ENCODE results near the gene IGF2BP2.

Gene IGF2BP2

GRCh38 chr3:185764163-185764979, 60.5 kb downstream of the IGF2BP2 start:
- DNase-seq, result no peak

DNA sequence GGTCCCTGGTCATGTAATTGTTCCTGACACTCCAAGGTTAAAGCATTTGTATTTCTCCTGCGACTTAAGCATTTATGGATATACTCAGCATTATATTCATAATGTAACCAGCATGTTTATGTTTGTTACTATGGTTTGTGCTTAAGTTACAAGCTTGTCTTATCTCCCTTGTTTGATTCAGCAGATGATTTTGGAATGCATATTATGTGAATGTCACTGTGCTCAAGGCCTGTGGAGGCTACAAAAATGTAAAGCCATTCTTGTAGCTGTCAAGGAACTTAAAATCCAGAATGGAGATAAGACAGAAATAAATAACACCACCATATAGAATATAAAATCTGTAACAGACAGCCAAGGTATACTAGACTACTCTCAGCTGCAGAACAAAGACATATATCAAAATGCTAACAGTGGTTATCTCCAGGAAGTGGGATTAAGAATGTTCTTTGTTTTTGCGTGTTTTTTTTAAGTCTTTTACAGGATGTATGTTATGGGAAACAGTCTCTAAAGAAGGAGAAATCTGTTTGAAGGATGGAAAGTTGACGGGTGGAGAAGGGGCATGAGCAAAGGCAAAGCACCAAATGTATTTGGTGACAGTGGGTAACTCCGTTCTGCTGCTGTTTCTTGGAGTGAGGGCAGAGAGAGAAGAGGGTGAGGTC, 61.4 kb downstream of the IGF2BP2 start:
- no peak for DNase-seq

GRCh38 chr3:185760550-185760949, 64.3 kb downstream of the IGF2BP2 start:
- DNase-seq, result no peak

DNA sequence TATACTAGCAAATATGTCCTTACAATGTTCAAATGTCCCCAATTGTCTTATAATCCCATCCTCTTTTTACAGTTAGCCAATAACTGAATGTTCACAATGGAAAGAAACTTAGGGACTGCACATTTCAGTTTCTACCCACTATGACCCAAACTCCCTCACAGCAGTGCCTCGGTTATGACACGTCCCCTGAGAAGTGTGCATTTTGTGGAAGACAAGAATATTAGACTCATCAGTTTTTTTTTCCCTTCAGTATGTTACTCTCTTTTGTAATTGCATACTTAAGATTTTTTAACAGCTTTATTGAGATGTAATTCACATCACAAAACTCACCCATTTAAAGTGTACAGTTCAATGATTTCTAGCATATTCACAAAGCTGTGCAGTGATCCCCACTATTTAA, 64.8 kb downstream of the IGF2BP2 start:
- no peak for DNase-seq

GRCh38 chr3:185759512-185759911, 65.3 kb downstream of the IGF2BP2 start:
- no peak for DNase-seq

- no peak for DNase-seq
Measured at GRCh38 chr3:185758912-185759311, 65.9 kb downstream of the IGF2BP2 start.

- DNase-seq, result no peak
Measured at GRCh38 chr3:185757176-185757575, 67.7 kb downstream of the IGF2BP2 start.

DNA sequence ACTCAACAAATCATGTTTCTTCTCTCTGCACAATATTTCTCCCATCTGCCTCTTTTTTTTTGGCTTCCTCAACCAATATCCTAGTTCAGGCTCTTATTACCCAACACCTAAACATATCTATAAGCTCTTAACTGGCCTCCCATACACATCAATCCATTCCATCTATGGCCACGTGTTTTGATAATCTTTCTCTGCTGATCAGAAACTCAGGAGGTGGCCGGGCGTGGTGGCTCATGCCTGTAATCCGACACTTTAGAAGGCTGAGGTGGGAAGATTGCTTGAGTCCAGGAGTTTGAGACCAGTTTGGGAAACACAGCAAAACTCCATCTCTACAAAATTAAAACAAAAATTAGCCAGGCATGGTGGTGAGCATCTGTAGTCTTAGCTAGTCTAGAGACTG, 68.4 kb downstream of the IGF2BP2 start:
- DNase-seq, result no peak

DNA sequence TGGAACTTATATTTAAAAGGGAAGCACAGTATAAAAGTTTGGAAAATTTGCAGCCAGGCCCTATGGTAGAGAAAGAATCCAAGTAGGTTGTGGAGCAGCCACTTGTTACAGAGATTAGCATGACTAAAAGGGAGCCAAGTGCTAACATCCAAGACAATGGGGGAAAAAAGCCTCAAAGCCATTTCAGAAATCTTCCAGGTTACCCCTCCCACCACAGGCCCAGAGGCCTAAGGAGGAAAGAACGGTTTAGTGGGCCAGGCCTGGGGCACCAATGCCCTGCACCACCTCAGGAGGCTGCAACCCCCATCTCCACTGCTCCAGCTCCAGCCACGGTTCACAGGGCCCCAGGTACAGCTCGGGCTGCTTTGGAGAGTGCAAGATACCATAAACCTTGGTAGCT, 69.9 kb downstream of the IGF2BP2 start:
- DNase-seq, result no peak

- DNase-seq, result no peak
Measured at GRCh38 chr3:185753354-185753753, 71.5 kb downstream of the IGF2BP2 start.

DNA sequence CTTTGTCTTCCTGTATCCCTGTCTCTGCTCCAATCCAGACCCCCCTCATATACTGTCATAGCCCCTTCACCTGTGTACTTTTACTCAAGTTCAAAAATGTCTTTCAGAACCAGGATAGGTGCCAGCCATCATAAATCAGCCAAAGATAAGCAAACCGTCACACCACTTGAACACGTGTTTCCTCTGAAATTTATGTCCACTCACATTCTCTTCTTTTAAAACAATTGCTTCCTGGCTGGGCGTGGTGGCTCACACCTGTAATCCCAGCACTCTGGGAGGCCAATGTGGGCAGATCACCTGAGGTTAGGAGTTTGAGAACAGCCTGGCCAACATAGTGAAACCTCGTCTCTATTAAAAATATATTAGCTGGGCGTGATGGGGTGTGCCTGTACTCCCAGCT, 74.1 kb downstream of the IGF2BP2 start:
- no peak for DNase-seq

GRCh38 chr3:185750015-185750414, 74.8 kb downstream of the IGF2BP2 start:
- DNase-seq, result no peak

GRCh38 chr3:185746470-185746869, 78.4 kb downstream of the IGF2BP2 start:
- no peak for DNase-seq

DNA sequence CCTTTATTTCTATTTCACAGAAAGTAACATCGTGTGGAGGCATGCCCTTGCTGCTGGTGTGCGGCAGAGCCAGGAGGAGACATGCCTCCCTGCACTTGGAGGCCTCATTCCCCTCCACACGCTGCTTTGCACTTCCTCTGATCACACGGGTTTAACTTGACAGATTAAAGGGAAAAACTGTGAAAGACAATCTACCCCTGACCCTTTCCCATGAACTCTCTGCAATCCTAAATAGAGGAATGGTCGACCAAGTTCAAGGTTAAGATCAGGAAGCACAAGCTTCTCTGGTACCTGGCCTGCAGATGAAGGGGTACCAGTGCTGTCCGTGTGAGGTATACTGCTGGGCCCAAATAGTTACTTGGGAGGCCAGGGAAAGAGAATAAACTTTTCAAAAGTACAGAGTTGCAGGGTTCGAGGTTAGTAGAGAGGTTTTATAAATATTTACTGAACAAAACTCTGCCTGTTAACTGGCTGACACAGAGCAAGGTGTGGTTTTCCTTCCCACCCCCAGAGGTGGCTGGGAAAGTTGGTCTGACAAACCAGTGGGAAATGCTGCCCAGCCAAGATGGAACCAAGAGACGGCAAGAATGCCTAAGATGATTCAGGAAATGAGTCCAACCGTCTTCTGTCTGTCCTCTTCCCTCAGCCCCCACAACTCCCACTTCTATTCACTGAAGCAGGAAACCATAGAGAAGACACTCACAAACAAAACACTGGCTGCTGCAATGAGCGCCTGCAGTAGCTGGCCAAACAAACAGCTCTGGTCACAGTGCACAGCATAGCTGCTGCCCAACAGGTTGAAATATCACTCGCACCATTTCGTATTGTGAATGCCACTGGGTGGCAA, 79.6 kb downstream of the IGF2BP2 start:
- no peak for DNase-seq

DNA sequence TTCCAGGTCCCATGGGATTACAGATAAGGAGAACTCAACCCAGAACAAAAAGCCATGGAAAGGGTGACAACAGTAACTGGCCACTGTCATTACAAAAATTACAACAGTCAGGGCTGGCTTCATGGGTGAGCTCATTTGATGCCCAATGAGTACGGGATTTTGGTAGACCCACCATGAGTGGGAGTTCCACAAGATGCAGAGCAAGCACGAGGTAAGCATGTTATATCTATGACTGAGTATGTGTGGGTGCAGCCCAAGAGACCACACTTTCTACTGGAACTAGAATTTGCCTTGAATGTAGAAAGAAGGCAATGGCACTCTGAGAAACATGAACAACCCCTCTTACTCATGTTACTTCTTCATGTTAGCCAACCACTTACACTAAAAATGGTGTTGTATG, 83.3 kb downstream of the IGF2BP2 start:
- no peak for DNase-seq

DNA sequence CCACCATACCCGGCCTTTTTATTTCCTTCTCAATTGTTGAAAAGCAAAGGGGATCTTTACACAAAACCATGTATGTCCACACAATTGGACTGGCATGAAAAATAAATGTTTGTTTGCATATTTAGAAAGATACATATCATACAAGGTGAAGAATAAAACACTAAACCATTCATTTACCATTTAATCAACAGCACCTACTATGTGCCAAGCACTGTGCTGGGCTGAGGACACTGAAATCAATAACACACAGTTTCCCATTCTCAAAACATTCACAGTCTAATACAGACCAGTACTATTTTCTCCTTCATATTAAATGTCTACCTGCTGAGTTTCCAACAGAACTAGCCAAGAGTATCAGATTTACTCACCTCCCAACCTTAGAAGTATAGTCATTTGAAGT, 84.7 kb downstream of the IGF2BP2 start:
- no peak for DNase-seq

DNA sequence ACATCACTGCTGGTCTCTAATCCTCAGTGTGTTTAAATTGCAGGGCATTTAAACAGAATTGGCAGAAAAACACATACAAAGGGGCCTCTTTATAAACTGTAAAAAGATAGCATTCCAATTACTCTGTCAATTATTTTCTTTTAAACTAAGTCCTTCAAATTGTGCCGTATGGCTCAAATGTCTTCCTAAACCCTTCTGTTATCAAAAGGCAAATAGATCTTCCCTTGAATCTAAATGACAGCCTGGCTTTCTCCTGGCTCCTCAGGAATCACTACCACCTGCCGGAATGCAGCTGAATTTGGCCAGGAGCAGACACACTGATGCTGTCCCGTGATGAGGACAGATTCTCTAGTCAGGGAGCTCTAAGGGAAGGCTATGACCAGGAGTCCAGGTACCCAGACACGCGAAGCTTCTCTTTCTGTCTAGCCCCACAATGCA, 85.6 kb downstream of the IGF2BP2 start:
- no peak for DNase-seq

GRCh38 chr3:185737740-185738680, 86.8 kb downstream of the IGF2BP2 start:
- DNase-seq, result no peak

GRCh38 chr3:185737020-185737419, 87.8 kb downstream of the IGF2BP2 start:
- no peak for DNase-seq

DNA sequence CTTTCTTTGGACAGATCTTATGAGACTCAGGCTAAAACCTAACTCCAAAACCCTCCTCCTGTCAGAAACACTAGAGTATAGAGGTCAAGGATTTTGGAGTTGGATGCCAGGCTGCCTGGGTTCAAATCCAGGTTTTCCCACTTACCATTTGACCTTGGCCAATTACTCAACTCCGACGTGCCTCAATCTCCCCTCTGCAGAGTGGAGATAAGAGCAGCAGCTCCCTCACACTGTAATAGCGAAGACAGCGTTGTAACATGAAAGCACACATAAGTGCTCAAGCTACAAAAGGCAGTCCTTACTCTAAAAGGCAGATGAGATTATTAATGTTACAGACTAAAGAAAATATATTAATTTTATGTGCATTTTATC, 90.1 kb downstream of the IGF2BP2 start:
- no peak for DNase-seq

DNA sequence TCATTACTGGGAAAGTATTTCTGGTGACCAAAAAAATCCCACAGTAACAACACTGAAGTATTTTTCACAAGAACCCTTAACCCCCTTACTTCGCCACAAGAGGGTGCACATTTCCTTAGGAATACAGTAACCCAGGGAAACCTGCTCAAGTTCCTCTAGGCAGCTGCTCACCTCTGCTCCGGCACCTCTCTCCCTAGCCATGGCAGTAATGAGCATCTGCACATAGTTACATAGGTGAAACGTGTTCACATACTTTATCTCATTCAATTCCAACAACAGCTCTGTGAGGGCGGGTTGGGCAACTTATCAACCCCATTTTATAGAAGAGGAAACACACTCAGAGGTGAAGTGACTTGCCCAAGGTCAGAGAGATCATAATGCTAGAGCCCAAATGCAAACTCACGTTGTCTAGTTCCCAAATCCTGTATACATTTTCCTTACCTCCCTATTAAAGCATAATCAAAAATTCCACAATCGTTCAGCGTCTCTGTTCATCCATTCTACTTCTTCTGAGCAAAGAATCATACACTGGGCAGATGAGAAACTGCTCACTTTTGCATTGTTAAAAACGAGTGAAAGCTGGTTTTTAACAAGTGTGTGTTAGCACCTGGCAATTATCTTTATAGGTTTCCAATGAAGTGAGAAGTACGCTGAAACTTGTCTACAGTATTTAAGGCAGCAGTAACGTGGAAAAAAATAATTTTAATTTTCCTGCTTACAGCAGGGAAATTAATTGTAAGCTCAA, 90.7 kb downstream of the IGF2BP2 start:
- no peak for DNase-seq

GRCh38 chr3:185732782-185733181, 92.1 kb downstream of the IGF2BP2 start:
- DNase-seq, result no peak
